SK-N-SH (cell line): ENCODE data around the gene GPR68. TPM values are rescaled to one million over a fixed set of nuclear protein-coding genes. Genes with fewer than 3 reads are reported as not detected.

Experiments used
- CTCF ChIA-PET: fragments of 300-600, 350-600 bp; formaldehyde crosslinking; extraction: SDS; loops from one replicate; lab custom pipeline; 2021; lab: Yijun Ruan, JAX
- POLR2A ChIA-PET: fragments of 350-600 bp; sonication (Branson Sonifier 250); formaldehyde crosslinking; extraction: SDS; loops from one replicate; lab custom pipeline; 2020; ENCODE audit warnings: antibody characterized with exemption, inconsistent platforms; lab: Yijun Ruan, JAX
- DNase-seq: peaks from one replicate; pipeline ENCODE4 v3.0.0; 2012
- H2AFZ ChIP-seq: fragments of 200-600 bp; sonication (generic); 2 replicates; pipeline ENCODE4 v1.8.1; 2016; ENCODE audit warnings: antibody characterized with exemption, mild to moderate bottlenecking, low read depth
- H3F3A ChIP-seq: fragments of 200-600 bp; sonication (generic); replicated peaks from 2 replicates; pipeline ENCODE3; 2016; ENCODE audit warnings: antibody characterized with exemption, mild to moderate bottlenecking; ENCODE audit not compliant: insufficient read depth
- H3K27ac ChIP-seq, 2 experiments: fragments of 200-500 bp in 1 of 2; fragments of 200-600 bp in 1 of 2; sonication (Bioruptor generic) in 1 of 2; sonication (generic), shearing (Covaris generic) in 1 of 2; 2 replicates each; pipeline versions ENCODE4 v1.5.1 to v1.6.1; 2014 to 2016; ENCODE audit warnings: low read depth in 2 of 2, inconsistent platforms in 1 of 2, low read length in 1 of 2, mild to moderate bottlenecking in 1 of 2, mixed read lengths in 1 of 2
- H3K27me3 ChIP-seq: fragments of 200-600 bp; sonication (generic), shearing (Covaris generic); 2 replicates; pipeline ENCODE4 v1.6.1; 2016; ENCODE audit warnings: mixed run types; ENCODE audit not compliant: insufficient read depth
- H3K36me3 ChIP-seq, 2 experiments: fragments of 200-500 bp in 1 of 2; fragments of 200-600 bp in 1 of 2; sonication (Bioruptor generic) in 1 of 2; sonication (generic) in 1 of 2; replicated peaks in 1 of 2; 2 replicates each; pipeline versions ENCODE3 to v1.5.1; 2014 to 2016; ENCODE audit warnings: low read length in 1 of 2, mild to moderate bottlenecking in 1 of 2; ENCODE audit not compliant: insufficient read depth in 2 of 2, control insufficient read depth in 1 of 2
- H3K4me1 ChIP-seq, 2 experiments: fragments of 200-500 bp in 1 of 2; fragments of 200-600 bp in 1 of 2; sonication (Bioruptor generic) in 1 of 2; sonication (generic), shearing (Covaris generic) in 1 of 2; 2 replicates each; pipeline versions ENCODE4 v1.5.1 to v1.6.1; 2014 to 2016; ENCODE audit warnings: low read depth in 1 of 2, low read length in 1 of 2, mixed run types in 1 of 2; ENCODE audit not compliant: insufficient read depth in 2 of 2, control insufficient read depth in 1 of 2
- H3K4me2 ChIP-seq: fragments of 200-600 bp; sonication (generic), shearing (Covaris generic); 2 replicates; pipeline ENCODE4 v1.6.1; 2017; ENCODE audit warnings: mixed run types
- H3K4me3 ChIP-seq, 2 experiments: fragments of 200-500 bp in 1 of 2; fragments of 200-600 bp in 1 of 2; sonication (Bioruptor generic) in 1 of 2; sonication (generic), shearing (Covaris generic) in 1 of 2; 2 replicates each; pipeline versions ENCODE4 v1.5.1 to v1.8.1; 2014 to 2016; ENCODE audit warnings: low read depth in 2 of 2, inconsistent platforms in 1 of 2, low read length in 1 of 2, mild to moderate bottlenecking in 1 of 2, mixed read lengths in 1 of 2, moderate library complexity in 1 of 2
- H3K79me2 ChIP-seq: fragments of 200-600 bp; sonication (generic); 2 replicates; pipeline ENCODE4 v1.8.1; 2017; ENCODE audit warnings: mild to moderate bottlenecking; ENCODE audit not compliant: insufficient read depth
- H3K9ac ChIP-seq: fragments of 200-600 bp; sonication (generic); 2 replicates; pipeline ENCODE4 v1.6.1; 2017; ENCODE audit warnings: mixed run types
- H3K9me2 ChIP-seq: fragments of 200-600 bp; sonication (generic); 2 replicates; pipeline ENCODE4 v1.6.1; 2017; ENCODE audit warnings: mixed run types
- H3K9me3 ChIP-seq: fragments of 200-600 bp; sonication (generic); 2 replicates; pipeline ENCODE4 v1.6.1; 2017; ENCODE audit warnings: mixed run types, mild to moderate bottlenecking, moderate library complexity
- H4K20me1 ChIP-seq: fragments of 200-600 bp; sonication (generic); 2 replicates; pipeline ENCODE4 v1.6.1; 2017; ENCODE audit warnings: mild to moderate bottlenecking, mixed run types; ENCODE audit not compliant: insufficient read depth
- CHD2 ChIP-seq: fragments of 150-350 bp; IDR thresholded peaks from 2 replicates; pipeline ENCODE4 v1.6.1; 2018; ENCODE audit warnings: low read length; ENCODE audit not compliant: partially characterized antibody
- CTCF ChIP-seq: fragments of 200-600 bp; sonication (generic); IDR thresholded peaks from 2 replicates; pipeline ENCODE4 v1.6.1; 2017; ENCODE audit warnings: antibody characterized with exemption, mild to moderate bottlenecking, moderate library complexity
- EP300 ChIP-seq, 2 experiments: IDR thresholded peaks; 2 replicates each; pipeline versions ENCODE4 v1.4.0 to v1.6.1; 2012; ENCODE audit warnings: borderline replicate concordance in 1 of 2, low read depth in 1 of 2, low read length in 1 of 2
- FOSL2 ChIP-seq: IDR thresholded peaks from 2 replicates; pipeline ENCODE4 v1.4.0; 2012; ENCODE audit warnings: low read depth, mild to moderate bottlenecking, moderate library complexity, borderline replicate concordance
- JUND ChIP-seq: IDR thresholded peaks from 2 replicates; pipeline ENCODE4 v1.4.0; 2012
- MEF2A ChIP-seq: IDR thresholded peaks from 2 replicates; pipeline ENCODE4 v1.4.0; 2012; ENCODE audit warnings: low read depth, borderline replicate concordance
- MXI1 ChIP-seq: IDR thresholded peaks from 2 replicates; pipeline ENCODE4 v1.6.1; 2012; ENCODE audit warnings: mild to moderate bottlenecking, low read depth, low read length, improper control_type of control experiment
- NFIC ChIP-seq: IDR thresholded peaks from 2 replicates; pipeline ENCODE4 v1.4.0; 2012; ENCODE audit warnings: borderline replicate concordance
- REST ChIP-seq: IDR thresholded peaks from 2 replicates; pipeline ENCODE4 v1.6.1; 2012; ENCODE audit warnings: mild to moderate bottlenecking, low read depth, low read length, moderate library complexity
- TEAD4 ChIP-seq: IDR thresholded peaks from 2 replicates; pipeline ENCODE4 v1.4.0; 2012; ENCODE audit warnings: mild to moderate bottlenecking, borderline replicate concordance; ENCODE audit not compliant: insufficient read depth
- USF1 ChIP-seq: IDR thresholded peaks from 2 replicates; pipeline ENCODE4 v1.4.0; 2012; ENCODE audit warnings: low read depth, borderline replicate concordance
- YY1 ChIP-seq: IDR thresholded peaks from 2 replicates; pipeline ENCODE4 v1.4.0; 2012; ENCODE audit warnings: low read depth, mild to moderate bottlenecking
- WGBS: methylation state at CpG from one replicate; pipeline ENCODE4 v1.1.6; 2017; ENCODE audit warnings: low lambda C conversion rate; 5-methylcytosine and 5-hydroxymethylcytosine counted together
- polyA plus RNA-seq, 3 experiments: library from polyadenylated mRNA; depleted of rRNA; stranded (reverse); fragments of >200 nt; gene quantifications; 2 replicates each; pipeline ENCODE4 v1.2.3, GENCODE V29; 2012

GPR68 gene
- polyA plus RNA-seq, 1 of the 3 experiments (the other 2 are of a cell fraction) = 0.18 TPM

GRCh38 chr14:91211017-91211416 lies 33.5 kb downstream of the GPR68 start (continued):
- TF ChIP-seq REST (no peak), EP300 (IDR thresholded peaks at IDR 0.05; ENCODE audit: borderline replicate concordance in 1 of 2, low read depth in 1 of 2, low read length in 1 of 2) (no peak)
- TF ChIP-seq, all 33 proteins: peak for 0

- Histone ChIP-seq H3K4me3 (no peak overlapping the region), H3K27ac (no peak overlapping the region), H3K9me3 (no peaks in the 10 kb centered on the region), H3K9me2 (no peaks in the 10 kb centered on the region), H3K4me1 (no peaks in the 10 kb centered on the region), H3K79me2 (no peaks in the 10 kb centered on the region), H2AFZ (no peak overlapping the region), H3K27me3 (no peaks in the 10 kb centered on the region), H3K4me2 (no peak overlapping the region), H4K20me1 (no peaks in the 10 kb centered on the region), H3F3A (no peaks in the 10 kb centered on the region), H3K9ac (no peak overlapping the region), H3K36me3 (peaks cover 0 to 13% of the 10 kb centered on the region in 2 experiments)
- CTCF ChIA-PET = no interaction called here
- no peak for DNase-seq
- TF ChIP-seq CHD2 = no peak
- TF ChIP-seq YY1 = no peak
- TF ChIP-seq MEF2A = no peak
- TF ChIP-seq TEAD4 = no peak
- no peak for TF ChIP-seq MXI1
- no peak for TF ChIP-seq USF1
- TF ChIP-seq CTCF = no peak
- no peak for TF ChIP-seq JUND
- no peak for TF ChIP-seq FOSL2
- no peak for TF ChIP-seq NFIC
- WGBS = 79% methylated on average over 3 of the region's 3 CpGs
- POLR2A ChIA-PET = no interaction called here
Measured at GRCh38 chr14:91207008-91207407, 37.5 kb downstream of the GPR68 start.
